T follicular helper cell (primary cell): ENCODE results near the gene PLEKHA1.

Source experiments
- DNase-seq: peaks from one replicate; pipeline ENCODE4 v3.0.0-alpha.2; 2020; ENCODE audit warnings: low read depth

Gene PLEKHA1

DNA sequence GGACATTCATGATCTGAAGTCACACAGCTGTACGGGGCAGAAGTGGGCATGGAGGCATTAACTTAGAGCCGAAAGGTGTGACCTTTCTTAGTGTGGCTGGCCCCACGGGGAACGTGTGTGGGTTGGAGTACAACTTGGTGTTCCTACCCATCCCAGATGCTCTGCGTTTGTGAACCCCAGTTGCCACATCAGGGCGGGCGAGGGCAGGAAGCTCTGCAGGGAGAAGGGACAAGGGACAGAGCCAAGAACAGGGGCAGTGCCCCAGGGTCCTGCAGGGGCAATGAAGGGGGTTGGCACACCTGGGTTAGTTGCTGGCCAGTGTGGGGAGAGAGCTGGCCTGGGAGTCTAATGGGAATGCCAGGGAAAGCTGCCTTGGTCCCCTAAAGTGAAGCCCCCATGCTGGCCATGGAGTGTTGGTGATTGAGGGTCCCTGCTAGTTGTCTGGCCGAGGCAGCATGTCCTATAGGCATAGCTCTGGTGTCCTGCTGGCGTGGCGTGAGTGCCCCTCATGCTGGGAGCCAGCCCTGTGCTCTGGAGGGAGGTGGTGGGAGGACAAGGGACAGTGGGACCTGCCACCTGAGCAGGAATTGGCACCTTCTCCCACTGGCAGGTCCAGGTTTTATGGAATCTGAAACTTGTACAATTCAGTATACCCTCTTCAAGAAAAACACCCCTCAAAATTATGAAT, 105.8 kb downstream of the PLEKHA1 start:
- no peak for DNase-seq

DNA sequence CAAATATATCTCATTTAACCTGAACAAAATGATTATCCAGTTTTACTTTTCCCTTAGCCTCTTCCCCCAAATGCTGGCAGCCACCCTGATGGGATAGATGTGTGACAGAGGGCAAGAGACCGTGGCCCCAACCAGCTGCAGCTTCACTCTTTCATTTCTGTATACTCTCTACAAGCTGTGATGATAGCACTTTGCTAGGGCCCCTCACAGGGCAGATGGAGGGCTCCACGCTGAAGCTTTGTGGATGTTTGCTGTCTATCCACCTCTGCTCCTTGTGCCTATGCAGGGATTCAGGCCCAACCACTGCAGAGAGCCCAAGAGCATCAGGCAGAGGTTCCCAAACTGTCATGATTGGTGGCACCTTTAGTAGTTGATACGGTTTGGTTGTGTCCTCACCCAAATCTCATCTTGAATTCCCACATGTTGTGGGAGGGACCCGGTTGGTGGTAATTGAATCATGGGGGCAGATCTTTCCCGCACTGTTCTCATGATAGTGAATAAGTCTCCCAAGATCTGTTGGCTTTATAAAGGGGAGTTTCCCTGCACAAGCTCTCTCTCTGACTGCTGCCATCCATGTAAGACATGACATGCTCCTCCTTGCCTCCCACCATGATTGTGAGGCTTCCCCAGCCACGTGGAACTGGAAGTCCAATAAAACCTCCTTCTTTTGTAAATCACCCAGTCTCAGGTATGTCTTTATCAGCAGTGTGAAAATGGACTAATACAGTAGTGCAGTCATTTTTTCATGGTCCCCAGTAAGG, 107.0 kb downstream of the PLEKHA1 start:
- DNase-seq = no peak
